Muscle of back (tissue), 11 donors: ENCODE data around the gene SYNDIG1. TPM values are rescaled to one million over a fixed set of nuclear protein-coding genes. Genes with fewer than 3 reads are reported as not detected.
"Not testable (repeated sequence)": the region's sequence is repeated elsewhere in the genome, so short reads cannot be mapped to it uniquely, and the experiment has no call there.

Source experiments
- DNase-seq, 3 donors: peaks; one replicate each; pipeline versions ENCODE4 v3.0.0 to v3.0.0-alpha.2; 2013
- polyA plus RNA-seq, 10 donors: library from polyadenylated mRNA; unstranded; fragments of 120-200 nt; gene quantifications; one replicate each; pipeline ENCODE4 v1.2.1, GENCODE V29; 2013; ENCODE audit not compliant: insufficient read length in 10 of 10

Gene SYNDIG1
- polyA plus RNA-seq, 10 donors: 2.9 to 5.6 (median 3.6) TPM

DNA sequence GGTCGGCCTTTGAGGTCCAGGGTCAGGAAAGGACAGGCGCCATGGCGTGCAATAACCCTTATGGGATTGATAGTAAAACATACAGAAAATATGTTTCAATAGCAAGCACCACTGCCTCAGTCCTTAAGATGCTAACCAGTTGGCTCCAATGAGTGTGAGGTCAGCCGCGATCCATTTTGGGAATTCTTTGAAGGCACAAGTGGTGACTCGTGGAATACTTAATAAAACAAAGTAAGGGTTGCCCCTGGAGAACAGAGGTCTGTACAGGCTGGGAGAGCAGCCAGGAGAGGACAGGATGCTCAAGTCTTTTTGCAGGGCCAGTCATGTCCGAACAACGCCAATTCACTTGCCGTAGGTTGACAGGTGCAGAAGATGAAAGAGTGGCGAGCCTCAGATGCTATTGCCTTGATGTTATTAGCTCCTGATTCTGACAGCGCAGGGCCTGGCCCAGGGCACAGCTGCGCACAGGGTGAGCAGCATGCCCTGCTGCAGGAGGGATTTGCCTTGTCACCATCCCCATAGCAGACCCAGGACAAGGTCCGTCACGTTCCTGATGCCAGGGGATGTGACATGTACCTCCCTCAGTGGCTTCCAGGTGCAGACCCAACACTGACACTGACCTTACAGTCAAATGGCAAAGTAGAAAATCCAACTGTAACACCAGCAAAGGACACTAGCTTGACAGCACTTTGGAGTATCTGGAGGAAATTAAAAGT, 21.8 kb downstream of the SYNDIG1 start:
- DNase-seq: no peak

DNA sequence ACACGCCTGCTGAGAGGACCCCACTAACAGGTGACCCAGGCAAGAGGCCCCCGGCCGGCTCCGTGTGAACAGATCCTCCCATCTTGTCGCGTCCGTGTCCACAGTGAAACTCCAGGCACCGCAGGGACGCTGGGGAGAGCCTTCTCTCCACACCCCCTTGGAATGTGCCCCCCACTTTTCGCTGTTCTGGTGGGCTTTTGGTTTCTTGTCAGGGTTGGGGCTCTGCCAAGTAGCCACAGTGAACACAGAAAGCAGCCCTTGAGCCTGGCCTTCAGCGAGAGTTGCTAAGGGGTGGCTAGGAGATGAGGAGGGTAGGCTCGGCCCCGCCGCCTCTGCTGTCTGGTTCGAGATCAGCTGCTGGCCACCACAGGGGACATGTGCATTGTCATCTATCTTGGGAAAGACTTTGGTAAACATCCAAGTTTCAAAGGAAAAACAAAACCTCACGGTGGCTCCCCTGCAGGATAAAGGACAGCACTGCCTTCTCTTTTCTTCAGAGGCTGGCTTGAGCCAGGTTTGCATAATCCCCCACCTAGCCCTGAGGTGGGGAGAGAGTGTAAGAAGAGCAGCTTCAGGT, 22.7 kb downstream of the SYNDIG1 start:
- no peak for DNase-seq

DNA sequence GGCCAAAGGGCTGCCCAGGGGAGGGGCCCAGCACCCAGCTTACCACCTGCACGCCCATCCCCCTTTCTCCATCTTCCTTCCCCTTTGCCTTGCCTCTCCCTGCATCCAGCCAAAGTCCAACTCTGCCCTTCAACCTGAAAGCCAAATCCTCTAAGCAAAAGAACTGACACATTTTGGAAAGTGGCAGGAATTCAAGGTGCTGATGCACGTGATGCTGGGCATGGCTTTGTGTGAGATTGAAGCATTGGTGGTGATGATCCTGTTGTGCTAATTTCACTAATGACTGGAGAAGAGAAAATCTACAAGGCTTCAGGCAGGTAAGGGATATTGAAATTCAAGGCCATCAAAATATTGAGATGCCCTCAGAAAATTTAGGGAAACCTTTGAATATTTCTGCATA, 23.3 kb downstream of the SYNDIG1 start:
- no peak for DNase-seq

DNA sequence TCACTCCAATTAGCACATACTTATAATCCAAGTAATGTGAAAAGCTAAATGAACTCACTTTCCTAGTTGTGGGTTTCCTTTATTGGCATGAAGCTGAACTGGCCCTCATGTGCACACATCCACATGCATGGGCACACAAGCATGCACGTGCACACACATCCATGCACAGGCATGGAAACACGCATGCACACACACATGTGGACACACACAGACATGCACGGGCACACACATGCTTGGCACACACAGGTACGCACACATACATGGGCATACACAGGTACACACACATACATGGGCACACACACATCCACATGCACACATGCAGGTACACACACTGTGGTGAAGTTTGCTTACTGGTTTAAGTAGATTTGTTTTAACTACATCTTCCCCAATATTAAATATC, 23.8 kb downstream of the SYNDIG1 start:
- no peak for DNase-seq

DNA sequence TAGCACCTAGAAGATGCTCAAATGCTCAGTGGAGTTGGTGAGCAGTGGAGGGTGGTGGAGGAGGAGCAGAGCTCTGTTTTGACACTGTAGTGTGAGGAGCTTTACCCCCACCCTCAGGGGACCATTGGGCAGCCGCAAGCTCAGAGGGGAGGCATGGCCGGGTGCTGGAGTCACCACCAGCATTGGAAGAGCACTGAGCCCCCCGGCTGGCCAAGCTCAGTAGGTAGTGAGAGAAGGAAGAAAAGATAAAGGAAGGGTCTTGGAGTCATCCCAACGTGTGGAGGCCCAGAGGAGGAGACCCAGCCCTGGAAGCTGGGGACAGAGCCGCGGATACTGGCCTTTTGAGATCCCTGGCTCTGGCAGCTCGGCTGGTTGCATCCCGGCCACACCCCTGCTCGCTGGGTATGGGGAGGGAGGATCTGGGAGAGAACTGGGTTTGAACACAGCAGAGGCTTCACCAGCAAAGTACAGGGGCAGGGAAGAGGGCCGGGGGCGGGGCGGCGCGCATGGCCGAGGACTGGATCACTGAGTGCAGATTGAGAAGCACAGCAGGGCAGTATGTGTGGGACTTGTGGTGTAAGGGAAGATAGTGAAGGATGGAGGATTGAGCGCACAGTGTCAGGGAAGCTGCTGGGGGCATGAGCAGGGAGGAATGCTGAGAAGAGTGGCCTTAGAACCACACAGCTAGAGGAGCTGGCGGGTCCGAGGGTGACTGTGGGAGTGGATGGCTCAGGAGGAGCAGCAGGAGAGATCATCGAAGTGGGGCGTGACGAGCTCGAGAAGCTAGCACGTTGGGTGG, 24.4 kb downstream of the SYNDIG1 start:
- no peak for DNase-seq

DNA sequence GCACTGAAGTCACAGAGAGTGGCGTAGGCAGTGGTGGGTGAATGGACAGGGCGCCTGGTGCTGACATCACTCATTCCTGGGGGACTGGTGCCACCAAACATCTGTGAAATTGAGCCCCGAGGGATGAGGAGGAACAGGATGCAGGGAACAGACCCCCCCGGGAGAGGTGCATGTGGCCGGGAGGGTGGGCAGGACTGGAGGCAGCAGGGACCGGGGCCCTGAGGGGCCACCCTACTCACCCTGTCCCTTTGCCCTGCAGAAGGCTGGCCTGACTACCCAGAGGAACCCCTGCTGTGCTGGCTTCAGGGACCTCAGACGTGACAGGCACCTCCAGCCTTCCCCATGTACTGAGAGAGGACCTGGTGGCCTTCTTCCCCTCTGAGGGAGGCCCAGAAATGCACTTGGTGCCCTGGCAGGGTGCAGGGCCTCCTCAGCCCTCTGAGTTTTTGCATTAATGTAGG, 25.1 kb downstream of the SYNDIG1 start:
- no peak for DNase-seq

DNA sequence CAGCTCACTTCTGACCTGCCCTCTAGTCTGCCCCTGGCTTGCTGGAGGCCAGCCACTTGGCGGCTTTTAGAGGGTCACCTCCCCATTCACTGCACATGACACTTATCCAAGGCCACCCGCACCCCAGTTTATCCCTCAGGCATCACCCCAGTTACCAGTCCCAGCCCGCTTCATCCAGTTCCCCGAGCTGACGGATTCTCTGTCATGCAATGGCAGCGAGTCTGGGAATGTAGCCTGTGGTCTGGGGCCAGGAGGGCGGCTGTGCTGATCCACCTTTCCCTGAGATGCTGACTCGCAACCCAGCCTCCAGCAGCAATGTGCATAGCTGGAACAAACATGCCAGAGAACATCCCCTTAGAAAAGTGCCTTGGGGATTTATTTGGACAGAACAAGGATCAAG, 25.8 kb downstream of the SYNDIG1 start:
- no peak for DNase-seq

DNA sequence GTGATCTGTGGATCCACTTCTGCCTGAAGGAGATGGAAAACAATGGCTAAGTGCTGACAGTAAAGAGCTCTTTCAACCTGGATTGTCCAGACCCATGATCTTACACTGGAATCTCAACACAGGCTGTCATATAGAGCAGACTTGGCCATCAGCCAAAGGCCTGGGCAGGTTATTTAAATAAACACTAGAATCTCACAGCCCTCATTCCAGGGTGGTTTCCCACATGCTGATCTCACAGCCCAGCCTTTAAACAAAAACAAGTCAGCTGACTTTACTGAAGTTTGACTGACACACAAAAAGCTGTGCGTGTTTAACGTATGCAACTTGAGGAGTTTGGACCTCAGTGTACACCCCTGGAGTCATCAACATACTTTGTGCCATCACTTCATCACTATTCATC, 28.4 kb downstream of the SYNDIG1 start:
- peak in 1 of 3 donors; percentile 17 for DNase-seq

DNA sequence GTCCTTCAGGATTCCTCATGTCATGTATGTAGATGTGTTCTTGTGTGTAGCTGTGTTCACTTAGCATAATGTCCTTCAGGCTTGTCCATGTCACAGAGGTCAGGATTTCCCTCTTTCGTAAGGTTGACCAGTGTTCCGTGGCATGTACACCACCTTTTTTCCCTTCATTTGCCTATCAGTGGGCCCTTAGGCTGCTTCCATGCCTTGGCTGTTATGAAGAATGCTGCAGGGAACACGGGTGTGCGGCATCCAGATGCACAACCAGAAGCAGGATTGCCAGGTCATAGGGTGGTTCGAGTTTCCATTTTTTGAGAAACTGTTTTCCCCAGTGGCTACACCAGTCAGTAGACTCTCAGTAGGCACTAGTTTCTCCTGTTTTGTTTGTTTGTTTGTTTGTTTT, 29.2 kb downstream of the SYNDIG1 start:
- no peak for DNase-seq

DNA sequence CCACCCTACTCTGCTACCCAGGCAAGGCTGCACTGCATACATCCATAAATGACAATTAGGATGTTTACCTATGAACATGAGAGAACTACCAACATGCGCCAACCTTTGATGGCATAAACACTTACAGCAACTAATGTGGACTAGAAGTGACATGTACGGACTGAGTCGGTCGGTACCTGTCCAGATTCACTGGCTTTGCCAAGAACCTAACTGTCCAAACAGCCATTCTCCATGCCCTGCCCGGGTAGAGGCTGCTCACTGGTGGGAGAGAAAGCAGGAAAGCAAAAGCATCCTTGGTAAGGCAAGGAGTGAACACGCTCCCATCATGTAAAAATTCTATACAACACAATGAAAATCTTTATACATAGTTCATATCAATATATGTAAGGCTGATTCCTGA, 30.0 kb downstream of the SYNDIG1 start:
- no peak for DNase-seq

DNA sequence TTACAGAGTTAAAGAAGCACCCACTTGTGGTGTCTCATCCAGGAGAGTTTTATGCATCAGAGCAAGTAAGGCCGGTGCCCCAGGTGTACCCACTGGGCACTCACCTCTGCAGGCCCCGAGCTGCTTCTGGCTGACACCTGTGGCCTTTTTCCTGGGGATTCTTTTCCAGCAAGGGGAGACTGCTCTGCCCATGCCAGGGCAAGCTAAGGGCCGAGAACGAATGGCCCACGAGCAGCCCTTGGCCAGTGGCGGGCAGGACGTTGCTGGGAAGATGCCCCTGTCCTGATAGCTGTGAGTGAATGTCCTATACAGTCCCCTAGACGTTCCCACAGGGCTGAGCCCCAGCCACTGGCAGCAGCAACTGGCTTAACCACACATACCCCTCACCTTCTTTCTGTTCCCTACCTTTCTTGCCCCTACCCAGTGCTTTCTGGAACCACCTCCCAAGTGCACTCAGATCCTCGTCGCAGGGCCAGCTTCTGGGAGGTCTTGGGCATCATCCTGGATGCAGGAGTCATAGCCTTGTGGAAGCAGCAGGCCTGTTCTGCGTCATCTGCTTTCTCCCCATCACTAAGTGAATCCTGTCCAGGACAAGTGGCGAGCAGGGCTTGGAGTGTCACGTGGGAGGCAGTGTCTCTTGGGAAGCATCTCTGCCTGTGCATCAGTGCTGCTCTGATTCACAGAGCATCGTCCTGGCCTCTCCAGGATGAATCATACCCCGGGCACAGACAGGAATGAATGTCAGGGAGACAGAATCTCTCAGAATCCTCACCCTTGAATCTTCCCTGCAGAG, 32.5 kb downstream of the SYNDIG1 start:
- peak in 1 of 3 donors; percentile 91 for DNase-seq

DNA sequence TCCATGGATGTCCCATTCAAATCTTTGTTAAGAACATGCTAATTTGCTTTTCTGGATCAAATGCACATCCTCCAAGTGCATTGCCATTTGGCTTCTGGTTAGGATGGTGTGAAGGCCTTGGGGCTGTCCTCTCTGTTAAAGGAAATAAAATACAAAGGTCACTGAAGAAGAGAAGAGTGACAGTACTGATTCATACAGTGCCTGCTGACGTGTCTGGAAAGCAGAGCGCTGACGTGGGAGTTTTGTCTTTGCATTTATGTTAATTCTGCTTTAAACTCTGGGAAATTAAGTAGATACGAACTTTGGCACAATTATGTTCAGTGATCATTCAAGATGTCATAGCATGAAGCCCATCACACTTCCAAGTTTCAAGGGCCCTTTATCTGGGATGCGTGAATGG, 33.2 kb downstream of the SYNDIG1 start:
- DNase-seq: no peak

DNA sequence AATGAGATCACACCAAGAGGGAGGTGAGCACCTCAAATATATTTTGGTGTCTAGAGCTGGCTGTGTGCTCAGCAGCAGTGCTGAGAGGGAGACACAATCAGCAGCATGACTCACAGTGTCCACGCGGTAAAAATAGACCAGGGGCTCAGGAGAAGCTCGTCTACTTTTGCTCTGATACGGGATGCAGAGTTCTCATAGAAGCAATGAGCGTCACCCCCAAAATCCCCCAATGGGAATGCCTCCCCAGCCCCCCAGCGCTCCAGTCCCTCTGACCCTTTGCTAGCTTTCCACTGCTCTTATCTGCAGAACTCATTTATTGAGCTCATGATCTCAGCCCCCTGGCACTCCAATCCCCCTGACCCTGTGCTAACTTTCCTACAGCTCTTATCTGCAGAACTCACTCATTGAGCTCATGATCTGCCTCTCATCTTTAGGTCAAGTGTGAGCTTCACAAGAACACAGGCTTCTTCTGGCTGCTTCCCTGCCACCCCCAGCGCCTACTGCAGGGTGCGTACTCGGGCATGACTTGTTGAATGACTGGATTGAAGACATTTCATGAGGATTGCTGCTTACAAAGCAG, 34.0 kb downstream of the SYNDIG1 start:
- peak; percentile 13 to 34 (median 18) for DNase-seq

DNA sequence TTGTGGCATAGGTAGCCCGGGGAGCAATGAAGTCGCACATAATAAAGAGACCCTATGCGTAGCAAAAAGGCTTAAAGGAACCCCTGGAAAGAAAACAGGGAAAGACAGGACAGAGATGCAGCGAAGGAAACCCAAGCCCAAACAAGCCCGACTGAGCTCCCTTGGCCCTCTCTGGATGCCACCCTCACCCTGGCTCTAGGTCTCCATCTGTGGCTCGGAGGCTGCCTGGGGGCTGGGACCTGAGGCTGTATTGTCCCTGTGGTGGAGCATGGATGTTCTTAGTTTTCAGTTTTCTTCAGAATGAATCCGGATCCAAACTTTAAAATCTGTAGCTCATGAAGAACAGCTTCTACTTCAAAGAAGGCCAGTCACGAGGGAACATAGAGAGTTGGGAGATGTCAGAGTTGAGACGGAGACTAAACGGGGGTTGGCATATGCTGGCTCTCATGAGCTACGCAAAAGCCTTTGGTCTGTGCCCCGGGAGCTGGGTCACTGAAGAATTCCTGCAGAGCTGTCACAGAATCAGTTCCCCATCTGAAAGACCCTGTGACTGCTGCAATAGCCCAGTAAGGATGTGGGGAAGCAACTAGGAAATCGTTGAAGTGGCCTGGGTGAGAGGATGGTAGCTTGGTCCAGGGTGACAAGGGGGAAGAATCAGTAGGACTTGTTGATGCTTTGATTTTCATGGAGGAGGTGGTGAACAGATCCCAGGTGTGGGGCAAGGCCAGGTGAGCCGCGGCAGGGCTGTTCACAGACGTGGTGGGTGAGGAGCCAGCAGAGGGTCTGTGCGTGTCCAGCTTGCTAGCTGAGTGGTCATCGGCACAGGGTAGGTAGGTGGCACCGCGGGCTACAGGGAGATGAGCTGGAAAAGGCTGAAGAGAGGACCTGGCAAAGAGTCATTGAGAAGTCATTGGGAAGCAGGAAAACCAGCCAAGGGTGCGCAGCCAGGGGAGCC, 35.2 kb downstream of the SYNDIG1 start:
- DNase-seq: no peak

DNA sequence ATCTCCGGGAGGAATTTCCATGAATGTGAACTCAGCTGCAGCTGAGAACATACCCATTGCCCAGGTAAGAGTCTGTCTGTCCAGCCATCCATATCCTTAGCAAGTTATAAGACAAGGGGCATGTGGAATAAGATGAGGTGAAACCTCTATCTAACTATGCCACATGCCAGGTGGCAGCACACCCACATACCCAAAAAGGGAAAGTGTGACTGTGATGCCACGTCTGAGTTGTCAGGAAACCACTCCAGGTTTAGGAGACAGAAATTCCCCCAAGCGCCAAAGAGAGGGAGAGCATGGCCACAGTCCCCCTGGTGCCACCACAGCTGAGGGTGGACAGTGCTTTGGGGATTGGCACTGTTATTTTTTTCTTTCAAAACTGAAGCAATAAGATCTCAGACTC, 36.7 kb downstream of the SYNDIG1 start:
- DNase-seq: no peak

DNA sequence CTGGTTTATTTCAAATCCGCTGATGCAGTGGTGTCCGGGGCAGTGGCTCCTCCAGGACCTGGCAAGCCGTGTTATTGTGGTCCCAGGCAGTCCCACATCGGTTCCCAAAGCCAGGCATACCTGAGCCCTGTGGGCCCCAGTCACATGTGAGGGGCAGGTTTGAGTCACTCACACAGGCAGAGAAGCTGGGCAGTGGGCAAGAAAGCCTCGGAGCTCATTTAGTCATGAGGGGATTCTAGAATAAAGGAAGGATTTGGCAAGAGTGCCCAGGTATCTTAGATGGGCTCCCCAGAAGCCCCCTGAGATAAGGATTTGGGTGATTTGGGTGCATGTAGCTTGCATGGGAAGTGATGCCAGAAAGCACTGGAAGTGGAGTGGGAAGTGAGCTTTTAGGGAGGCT, 37.3 kb downstream of the SYNDIG1 start:
- DNase-seq: no peak

DNA sequence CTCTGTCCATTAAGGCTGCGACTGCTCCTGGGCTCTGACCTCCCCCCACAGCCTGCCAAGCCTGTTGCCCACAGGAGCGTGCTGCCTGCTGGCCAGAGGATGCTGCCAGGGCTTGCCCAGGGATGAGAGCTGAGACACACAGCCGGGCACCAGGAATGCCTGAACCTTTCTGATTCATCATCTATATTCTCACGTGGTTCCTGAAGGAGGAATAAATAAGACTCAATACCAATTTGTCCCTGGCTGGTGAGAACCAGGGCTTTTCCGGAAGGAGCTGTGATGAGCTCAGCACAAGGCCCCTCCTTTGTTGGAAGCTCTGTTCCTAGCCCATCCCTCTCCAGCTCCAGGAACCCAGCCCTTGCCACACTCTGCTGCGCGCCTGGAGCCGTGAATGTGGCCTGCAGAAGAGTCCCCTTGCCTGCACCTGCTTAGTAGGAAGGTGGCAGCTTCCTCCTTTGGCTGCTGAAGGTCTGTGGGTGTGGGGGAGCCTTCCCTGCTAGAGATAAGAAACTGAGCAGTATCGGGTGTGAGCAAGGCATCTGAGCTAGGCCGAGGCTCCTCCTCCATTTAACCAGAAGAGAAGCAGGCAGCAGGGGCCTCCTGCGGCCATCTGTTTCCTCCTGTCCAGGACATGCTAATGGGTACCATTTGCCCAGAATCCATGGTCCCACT, 37.9 kb downstream of the SYNDIG1 start:
- no peak for DNase-seq

DNA sequence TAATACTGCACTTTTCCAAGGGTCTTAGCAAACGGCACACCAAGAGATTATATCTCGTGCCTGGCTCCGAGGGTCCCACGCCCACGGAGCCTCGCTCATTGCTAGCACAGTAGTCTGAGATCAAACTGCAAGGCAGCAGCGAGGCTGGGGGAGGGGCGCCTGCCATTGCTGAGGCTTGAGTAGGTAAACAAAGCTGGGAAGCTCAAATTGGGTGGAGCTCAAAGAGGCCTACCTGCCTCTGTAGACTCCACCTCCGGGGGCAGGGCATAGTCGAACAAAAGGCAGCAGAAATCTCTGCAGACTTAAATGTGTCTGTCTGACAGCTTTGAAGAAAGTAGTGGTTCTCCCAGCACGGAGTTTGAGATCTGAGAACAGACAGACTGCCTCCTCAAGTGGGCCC, 43.0 kb downstream of the SYNDIG1 start:
- DNase-seq: not testable (repeated sequence)

DNA sequence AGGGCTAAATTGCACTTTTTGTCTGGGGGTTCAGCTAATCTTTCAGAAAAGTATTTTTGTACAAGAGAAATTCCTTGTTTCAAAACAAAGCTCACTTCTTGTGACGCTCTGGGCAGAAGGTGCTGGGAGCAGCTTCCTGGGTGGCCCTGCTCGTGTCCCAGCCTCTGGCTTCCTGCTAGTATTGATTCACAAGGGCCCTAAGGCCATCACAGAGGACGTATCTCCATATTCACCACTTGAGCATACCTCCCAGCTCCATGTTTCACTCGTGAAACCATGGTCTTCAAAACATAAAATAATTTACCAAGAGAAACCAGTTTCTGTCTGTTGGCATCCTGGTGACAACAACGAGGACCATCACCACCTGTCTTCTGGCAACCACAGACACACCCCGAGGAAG, 49.1 kb downstream of the SYNDIG1 start:
- no peak for DNase-seq

DNA sequence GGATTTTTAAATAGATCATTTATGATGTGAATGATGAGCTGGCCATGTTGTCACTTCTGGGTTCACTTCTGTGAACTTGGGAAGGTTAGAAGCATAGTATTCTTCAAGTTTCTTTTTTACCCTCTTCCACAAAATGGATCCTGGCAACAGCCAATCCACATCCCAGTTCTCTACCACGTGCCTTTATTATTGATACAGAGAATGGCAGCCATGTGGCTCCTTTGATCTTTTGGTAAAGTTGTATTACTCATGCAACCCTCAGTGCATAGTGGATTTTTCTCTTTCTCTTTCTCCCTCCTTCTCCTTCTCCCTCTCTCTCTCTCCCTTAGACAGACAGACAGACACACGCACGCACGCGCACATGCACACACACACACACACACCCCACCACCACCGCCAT, 50.0 kb downstream of the SYNDIG1 start:
- no peak for DNase-seq
